ENCODE data around the gene MYOD1.

DNA sequence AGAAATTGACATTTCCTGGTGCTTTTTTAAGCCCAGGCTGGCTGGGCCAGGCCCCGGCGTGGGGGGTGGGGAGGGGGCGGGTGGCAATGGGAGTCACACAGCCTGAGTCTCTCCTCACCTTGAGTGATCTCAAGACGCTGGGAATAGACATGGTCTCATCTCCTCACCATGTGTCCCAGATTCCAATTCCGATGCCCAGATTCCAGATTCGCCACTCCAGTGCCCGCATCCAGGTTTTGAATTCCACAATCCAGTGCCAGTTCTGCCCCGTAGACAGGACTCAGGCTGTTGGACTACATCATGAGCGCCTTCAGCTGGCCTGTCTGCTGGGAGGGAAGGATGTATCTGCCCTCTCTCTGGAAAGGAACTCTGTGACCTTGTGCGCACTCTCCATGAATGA is 34.3 kb downstream of the MYOD1 start:
- no peak for TF ChIP-seq POLR2AphosphoS5 (IDR thresholded peaks at IDR 0.05; ENCODE audit: low read depth)
- TF ChIP-seq, protein P1, sequence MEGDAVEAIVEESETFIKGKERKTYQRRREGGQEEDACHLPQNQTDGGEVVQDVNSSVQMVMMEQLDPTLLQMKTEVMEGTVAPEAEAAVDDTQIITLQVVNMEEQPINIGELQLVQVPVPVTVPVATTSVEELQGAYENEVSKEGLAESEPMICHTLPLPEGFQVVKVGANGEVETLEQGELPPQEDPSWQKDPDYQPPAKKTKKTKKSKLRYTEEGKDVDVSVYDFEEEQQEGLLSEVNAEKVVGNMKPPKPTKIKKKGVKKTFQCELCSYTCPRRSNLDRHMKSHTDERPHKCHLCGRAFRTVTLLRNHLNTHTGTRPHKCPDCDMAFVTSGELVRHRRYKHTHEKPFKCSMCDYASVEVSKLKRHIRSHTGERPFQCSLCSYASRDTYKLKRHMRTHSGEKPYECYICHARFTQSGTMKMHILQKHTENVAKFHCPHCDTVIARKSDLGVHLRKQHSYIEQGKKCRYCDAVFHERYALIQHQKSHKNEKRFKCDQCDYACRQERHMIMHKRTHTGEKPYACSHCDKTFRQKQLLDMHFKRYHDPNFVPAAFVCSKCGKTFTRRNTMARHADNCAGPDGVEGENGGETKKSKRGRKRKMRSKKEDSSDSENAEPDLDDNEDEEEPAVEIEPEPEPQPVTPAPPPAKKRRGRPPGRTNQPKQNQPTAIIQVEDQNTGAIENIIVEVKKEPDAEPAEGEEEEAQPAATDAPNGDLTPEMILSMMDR (IDR thresholded peaks at IDR 0.05; ENCODE audit: insufficient read depth, low read length): no peak
- TF ChIP-seq GABPA (IDR thresholded peaks at IDR 0.05; ENCODE audit: low read depth): no peak
- TF ChIP-seq, protein P2, sequence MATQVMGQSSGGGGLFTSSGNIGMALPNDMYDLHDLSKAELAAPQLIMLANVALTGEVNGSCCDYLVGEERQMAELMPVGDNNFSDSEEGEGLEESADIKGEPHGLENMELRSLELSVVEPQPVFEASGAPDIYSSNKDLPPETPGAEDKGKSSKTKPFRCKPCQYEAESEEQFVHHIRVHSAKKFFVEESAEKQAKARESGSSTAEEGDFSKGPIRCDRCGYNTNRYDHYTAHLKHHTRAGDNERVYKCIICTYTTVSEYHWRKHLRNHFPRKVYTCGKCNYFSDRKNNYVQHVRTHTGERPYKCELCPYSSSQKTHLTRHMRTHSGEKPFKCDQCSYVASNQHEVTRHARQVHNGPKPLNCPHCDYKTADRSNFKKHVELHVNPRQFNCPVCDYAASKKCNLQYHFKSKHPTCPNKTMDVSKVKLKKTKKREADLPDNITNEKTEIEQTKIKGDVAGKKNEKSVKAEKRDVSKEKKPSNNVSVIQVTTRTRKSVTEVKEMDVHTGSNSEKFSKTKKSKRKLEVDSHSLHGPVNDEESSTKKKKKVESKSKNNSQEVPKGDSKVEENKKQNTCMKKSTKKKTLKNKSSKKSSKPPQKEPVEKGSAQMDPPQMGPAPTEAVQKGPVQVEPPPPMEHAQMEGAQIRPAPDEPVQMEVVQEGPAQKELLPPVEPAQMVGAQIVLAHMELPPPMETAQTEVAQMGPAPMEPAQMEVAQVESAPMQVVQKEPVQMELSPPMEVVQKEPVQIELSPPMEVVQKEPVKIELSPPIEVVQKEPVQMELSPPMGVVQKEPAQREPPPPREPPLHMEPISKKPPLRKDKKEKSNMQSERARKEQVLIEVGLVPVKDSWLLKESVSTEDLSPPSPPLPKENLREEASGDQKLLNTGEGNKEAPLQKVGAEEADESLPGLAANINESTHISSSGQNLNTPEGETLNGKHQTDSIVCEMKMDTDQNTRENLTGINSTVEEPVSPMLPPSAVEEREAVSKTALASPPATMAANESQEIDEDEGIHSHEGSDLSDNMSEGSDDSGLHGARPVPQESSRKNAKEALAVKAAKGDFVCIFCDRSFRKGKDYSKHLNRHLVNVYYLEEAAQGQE (IDR thresholded peaks at IDR 0.05; ENCODE audit: insufficient replicate concordance, low read depth): no peak
- TF ChIP-seq SPI1 (IDR thresholded peaks at IDR 0.05; ENCODE audit: borderline replicate concordance, low read depth): no peak
